PC-3 (cell line): ENCODE data around the gene HM13. TPM values are rescaled to one million over a fixed set of nuclear protein-coding genes. Genes with fewer than 3 reads are reported as not detected.

Experiments
- ATAC-seq: fragments of 200-7000 bp; cut with Tn5 transposase; 2 replicates; pipeline ENCODE4 v1.9.1; 2020; ENCODE audit warnings: mild to moderate bottlenecking, moderate library complexity
- BruUV-seq: library from RNA; stranded (reverse); fragments of 400-500 nt; replicated peaks from 2 replicates; lab custom pipeline; 2021; lab: Mats Ljungman, UMichigan
- CTCF ChIA-PET: fragments of 300-600 bp; sonication (Branson Sonifier 250); formaldehyde crosslinking; loops from one replicate; lab custom pipeline; 2022; ENCODE audit warnings: antibody characterized with exemption; lab: Charles Lee
- POLR2A ChIA-PET: fragments of 300-600 bp; sonication (Branson Sonifier 250); formaldehyde crosslinking; loops from one replicate; lab custom pipeline; 2022; ENCODE audit warnings: antibody characterized with exemption; ENCODE audit not compliant: unreplicated experiment; lab: Charles Lee
- DNase-seq: peaks from one replicate; pipeline ENCODE4 v3.0.0-alpha.2; 2015
- H2AFZ ChIP-seq: fragments of 300-600 bp; sonication (generic); 2 replicates; pipeline ENCODE4 v1.6.0; 2016; ENCODE audit warnings: antibody characterized with exemption, low read length
- H3F3A ChIP-seq: fragments of 300-600 bp; sonication (generic); one replicate; pipeline ENCODE4 v1.6.0; 2017; ENCODE audit warnings: antibody characterized with exemption, low read length, control low read depth, mild to moderate bottlenecking; ENCODE audit not compliant: unreplicated experiment
- H3K27ac ChIP-seq: fragments of 300-600 bp; sonication (generic); 2 replicates; pipeline ENCODE4 v1.5.1; 2016; ENCODE audit warnings: mild to moderate bottlenecking, low read length
- H3K27me3 ChIP-seq: fragments of 300-600 bp; sonication (generic); 2 replicates; pipeline ENCODE4 v1.6.1; 2016; ENCODE audit warnings: low read length, mixed read lengths
- H3K36me3 ChIP-seq: fragments of 300-600 bp; sonication (generic); 2 replicates; pipeline ENCODE4 v1.6.1; 2016; ENCODE audit warnings: low read depth, mixed run types, low read length, mixed read lengths
- H3K4me1 ChIP-seq: fragments of 300-600 bp; sonication (generic); 2 replicates; pipeline ENCODE4 v1.5.1; 2016; ENCODE audit warnings: low read length; ENCODE audit not compliant: insufficient read depth
- H3K4me2 ChIP-seq: fragments of 300-600 bp; sonication (generic); 2 replicates; pipeline ENCODE4 v1.6.0; 2016; ENCODE audit warnings: low read length
- H3K4me3 ChIP-seq: fragments of 300-600 bp; sonication (generic); 2 replicates; pipeline ENCODE4 v1.5.1; 2016; ENCODE audit warnings: mild to moderate bottlenecking, low read length, mixed read lengths
- H3K79me2 ChIP-seq: fragments of 300-600 bp; sonication (generic); 2 replicates; pipeline ENCODE4 v1.6.1; 2017; ENCODE audit warnings: low read length, mixed read lengths
- H3K9ac ChIP-seq: fragments of 300-600 bp; sonication (generic); 2 replicates; pipeline ENCODE4 v1.6.0; 2016; ENCODE audit warnings: mild to moderate bottlenecking, low read length
- H3K9me2 ChIP-seq: fragments of 300-600 bp; sonication (generic); replicated peaks from 2 replicates; pipeline ENCODE4 v1.6.1; 2016; ENCODE audit warnings: mixed run types, low read length, mixed read lengths
- H3K9me3 ChIP-seq: fragments of 300-600 bp; sonication (generic); 2 replicates; pipeline ENCODE4 v1.6.1; 2016; ENCODE audit warnings: low read length, mixed read lengths
- H4K20me1 ChIP-seq: fragments of 300-600 bp; sonication (generic); 2 replicates; pipeline ENCODE4 v1.6.1; 2016; ENCODE audit warnings: low read length, mixed read lengths
- CTCF ChIP-seq: fragments of 300-600 bp; sonication (generic); conservative IDR thresholded peaks from 2 replicates; pipeline ENCODE4 v1.5.1; 2017; ENCODE audit warnings: antibody characterized with exemption, low read depth, mild to moderate bottlenecking, low read length
- EZH2 ChIP-seq: fragments of 300-600 bp; sonication (generic); IDR thresholded peaks from one replicate; pipeline ENCODE4 v1.6.1; 2017; ENCODE audit warnings: antibody characterized with exemption, mild to moderate bottlenecking, low read length; ENCODE audit not compliant: unreplicated experiment
- EZH2phosphoT487 ChIP-seq: fragments of 300-600 bp; sonication (generic); IDR thresholded peaks from 2 replicates; pipeline ENCODE4 v1.6.1; 2018; ENCODE audit warnings: mild to moderate bottlenecking, antibody characterized with exemption, low read length, borderline replicate concordance
- intact Hi-C: fragments of 100-400 bp; cut with micrococcal nuclease; formaldehyde crosslinking; loops from 2 replicates; pipeline ENCODE4 v1.9.0; 2023
- total RNA-seq: library from RNA; depleted of rRNA; stranded (reverse); fragments of >200 nt; gene quantifications from 2 replicates; pipeline ENCODE4 v1.2.3, GENCODE V29; 2014

The HM13 gene
- total RNA-seq, 1 experiment from 2014 or later, result 99.5 TPM

DNA sequence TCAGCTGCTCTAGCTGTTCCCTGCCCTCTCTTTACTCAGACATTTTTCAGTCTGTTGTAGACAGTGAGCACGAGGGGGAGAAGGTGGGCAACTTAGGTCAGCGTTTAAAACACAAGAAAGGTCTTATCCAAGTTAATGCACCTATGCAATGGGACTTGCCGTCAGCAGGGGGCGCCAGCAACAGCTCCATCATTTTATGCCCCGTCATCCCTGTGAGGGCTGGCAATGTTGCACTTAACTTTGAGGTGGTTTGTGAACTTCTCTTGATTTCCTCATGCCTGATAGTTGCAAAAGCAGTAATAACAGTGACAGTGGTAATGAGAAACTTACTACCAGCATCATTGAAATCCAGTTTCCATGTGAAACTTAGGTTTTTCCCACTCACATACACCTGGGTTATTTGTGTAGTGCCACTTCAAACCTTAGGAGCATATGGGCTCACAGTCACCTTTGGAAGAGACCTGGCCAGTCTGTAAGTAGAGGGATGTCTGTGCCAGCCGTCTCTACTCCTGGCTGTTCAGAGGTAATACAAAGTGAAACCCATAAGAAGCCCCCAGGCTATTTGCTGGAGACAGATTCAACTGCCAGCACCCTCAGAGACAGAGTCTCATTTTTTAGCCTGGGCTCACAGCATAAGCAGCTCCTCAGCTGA, 46.0 kb downstream of the HM13 start:
- BruUV-seq, result TSS peak; percentile 72

DNA sequence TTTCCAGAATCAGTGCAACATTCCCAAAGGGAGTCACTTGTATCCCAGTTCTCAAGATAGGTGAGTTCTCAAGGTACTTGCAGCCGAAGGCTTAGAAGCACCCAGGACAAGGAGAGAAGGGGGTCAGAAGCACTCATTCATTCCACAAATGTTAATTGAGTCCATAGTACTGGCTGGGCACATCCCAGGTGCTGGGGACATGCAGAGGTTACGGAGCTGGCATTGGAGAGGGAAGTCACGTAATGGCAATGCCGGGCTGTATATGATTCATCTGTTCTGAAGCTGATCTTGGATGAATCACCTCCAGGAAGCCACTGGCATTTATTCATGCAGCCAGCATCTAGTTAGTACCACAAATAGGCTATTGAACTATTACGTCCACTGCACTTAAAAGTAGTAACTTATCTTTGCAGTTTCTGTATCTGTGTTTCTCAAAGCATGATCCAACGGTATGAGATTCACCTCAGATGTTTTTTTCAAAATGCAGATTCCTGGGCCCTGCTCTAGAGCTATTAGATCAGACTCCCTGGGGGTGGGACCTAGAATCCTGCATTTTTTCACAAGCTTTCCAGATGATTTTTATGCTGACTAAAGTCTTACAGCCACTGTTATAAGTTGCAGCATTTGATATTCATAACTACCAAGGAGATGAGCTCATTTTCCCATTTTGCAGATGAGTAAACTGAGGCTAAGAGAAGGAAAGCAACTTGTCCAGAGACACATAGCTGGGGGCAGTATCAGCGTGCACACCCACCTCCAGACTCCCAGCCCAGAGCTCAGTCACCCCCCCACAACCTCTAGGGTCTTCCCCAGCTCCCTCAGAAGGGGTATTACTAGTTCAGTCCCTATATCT, 46.7 kb downstream of the HM13 start:
- no peaks in the 10 kb centered on the region for H4K20me1 ChIP-seq
- no TSS peak for BruUV-seq
- H3K4me1 ChIP-seq, result peaks cover 46% of the 10 kb centered on the region
- no peak overlapping the region for H2AFZ ChIP-seq
- POLR2A ChIA-PET, result interaction anchor here (0.6 to 1.0 kb wide), 5 partner anchors 32 to 92 kb away, joined by 3 to 7 read pairs (median 4); partner anchors contain the start of gene ID1
- no peaks in the 10 kb centered on the region for H3K27me3 ChIP-seq
- no peaks in the 10 kb centered on the region for H3K9me2 ChIP-seq
- H3K9me3 ChIP-seq, result no peaks in the 10 kb centered on the region
- CTCF ChIA-PET, result interaction anchor here (0.6 to 4.1 kb wide), 10 partner anchors 8 to 51 kb away, joined by 3 to 118 read pairs (median 4); no protein-coding TSS in a partner anchor
- peak overlapping the region; percentile 62 for H3K4me2 ChIP-seq
- H3K36me3 ChIP-seq, result peaks cover 42% of the 10 kb centered on the region
- ATAC-seq, result peak; percentile 88
- TF ChIP-seq EZH2phosphoT487 (no peak), EZH2 (no peak), CTCF (no peak)
- peak overlapping the region; percentile 24 for H3K4me3 ChIP-seq
- peak; percentile 96 for DNase-seq
- peak overlapping the region; percentile 67 for H3K9ac ChIP-seq
- no peaks in the 10 kb centered on the region for H3K79me2 ChIP-seq
- H3F3A ChIP-seq, result peaks cover 13% of the 10 kb centered on the region
- H3K27ac ChIP-seq, result peak overlapping the region; percentile 95
- intact Hi-C loops, result loop anchor here (1.0 to 5.0 kb wide), 2 partner anchors 52 to 161 kb away; partner anchors contain the start of gene BCL2L1

More for the DNA sequence above, 46.0 kb downstream of the HM13 start:
- H3F3A ChIP-seq, result peaks cover 13% of the 10 kb centered on the region
- ATAC-seq (peak; percentile 39), DNase-seq (peak; percentile 69)
- POLR2A ChIA-PET, result interaction anchor here (0.5 to 1.0 kb wide), 4 partner anchors 45 to 168 kb away, joined by 3 to 5 read pairs (median 4); partner anchors contain the start of gene ID1
- intact Hi-C loops, result loop anchor here (5.0 kb wide), 1 partner anchor 162 kb away; the partner anchor contains the start of gene BCL2L1
- H3K9me2 ChIP-seq, result no peaks in the 10 kb centered on the region
- no peaks in the 10 kb centered on the region for H3K79me2 ChIP-seq
- CTCF ChIA-PET, result interaction anchor here (0.5 to 4.1 kb wide), 11 partner anchors 9 to 61 kb away, joined by 3 to 118 read pairs (median 4); partner anchors contain the start of gene ID1
- peak overlapping the region; percentile 67 for H3K9ac ChIP-seq
- H3K36me3 ChIP-seq, result peaks cover 42% of the 10 kb centered on the region
- H3K4me2 ChIP-seq, result peak overlapping the region; percentile 62
- peak overlapping the region; percentile 95 for H3K27ac ChIP-seq
- no peaks in the 10 kb centered on the region for H3K9me3 ChIP-seq
- H3K4me1 ChIP-seq, result peaks cover 39% of the 10 kb centered on the region
- H3K27me3 ChIP-seq, result no peaks in the 10 kb centered on the region
- H2AFZ ChIP-seq, result no peak overlapping the region
- no peaks in the 10 kb centered on the region for H4K20me1 ChIP-seq
- peak overlapping the region; percentile 24 for H3K4me3 ChIP-seq
- TF ChIP-seq CTCF (peak; percentile 97), EZH2phosphoT487 (no peak)
